Measurements from ENCODE around the gene CHD9.
A peak's percentile ranks its signal among the peaks of the same experiment; 100 is the strongest.

The CHD9 gene

GRCh38 chr16:53091466-53092211, 36.8 kb downstream of the CHD9 start:
- no peaks in the 10 kb centered on the region for H3K27me3 ChIP-seq (ENCODE audit: control insufficient read depth, insufficient read depth, low read length)
- peak overlapping the region; percentile 36 for H3K4me3 ChIP-seq (ENCODE audit: low read depth, low read length)
- no peaks in the 10 kb centered on the region for H3K36me3 ChIP-seq (ENCODE audit: control insufficient read depth, insufficient read depth, low read length)
- no peaks in the 10 kb centered on the region for H3K9me3 ChIP-seq (ENCODE audit: control insufficient read depth, insufficient read depth, low read length)
- H3K4me1 ChIP-seq (ENCODE audit: control insufficient read depth, insufficient read depth, low read length) = peaks cover 42% of the 10 kb centered on the region
- H3K9ac ChIP-seq (ENCODE audit: low read depth, low read length) = peak overlapping the region; percentile 39

- no peaks in the 10 kb centered on the region for H3K36me3 ChIP-seq (ENCODE audit: control insufficient read depth, insufficient read depth, low read length)
- no peaks in the 10 kb centered on the region for H3K27me3 ChIP-seq (ENCODE audit: control insufficient read depth, insufficient read depth, low read length)
- peak overlapping the region; percentile 16 for H3K4me3 ChIP-seq (ENCODE audit: low read depth, low read length)
- H3K9ac ChIP-seq (ENCODE audit: low read depth, low read length) = no peak overlapping the region
- no peaks in the 10 kb centered on the region for H3K9me3 ChIP-seq (ENCODE audit: control insufficient read depth, insufficient read depth, low read length)
- peaks cover 36% of the 10 kb centered on the region for H3K4me1 ChIP-seq (ENCODE audit: control insufficient read depth, insufficient read depth, low read length)
Observed at GRCh38 chr16:53092284-53092683, 37.5 kb downstream of the CHD9 start.

DNA sequence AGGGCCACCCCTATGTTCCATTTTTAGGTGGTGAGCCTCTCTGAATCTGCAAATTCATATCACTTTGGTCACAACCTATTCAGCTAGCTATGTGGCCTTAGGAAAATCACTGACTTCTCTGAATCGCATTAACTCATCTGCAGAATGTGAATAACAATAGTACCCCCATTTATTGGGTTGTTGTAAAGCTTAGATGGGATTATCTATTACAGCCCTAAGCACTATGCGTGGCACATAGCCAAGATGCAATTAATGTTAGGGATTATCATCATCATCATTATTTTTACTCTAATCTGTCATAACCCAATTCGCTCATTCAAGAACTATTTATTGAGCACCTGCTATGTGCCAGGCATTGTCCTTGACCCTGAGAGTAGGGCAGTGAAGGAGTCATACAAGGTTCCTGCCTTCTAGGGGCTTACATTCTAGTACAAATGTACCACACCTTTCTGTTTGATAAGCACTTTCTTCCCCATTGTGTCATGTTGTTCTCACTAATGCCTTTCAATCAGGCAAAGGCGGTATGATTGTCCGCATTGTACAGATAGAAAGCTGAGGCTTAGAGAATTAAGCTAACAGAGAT, 38.5 kb downstream of the CHD9 start:
- no peak overlapping the region for H3K4me3 ChIP-seq (ENCODE audit: low read depth, low read length)
- H3K9ac ChIP-seq (ENCODE audit: low read depth, low read length) = no peak overlapping the region
- no peaks in the 10 kb centered on the region for H3K36me3 ChIP-seq (ENCODE audit: control insufficient read depth, insufficient read depth, low read length)
- H3K4me1 ChIP-seq (ENCODE audit: control insufficient read depth, insufficient read depth, low read length) = peaks cover 36% of the 10 kb centered on the region
- H3K9me3 ChIP-seq (ENCODE audit: control insufficient read depth, insufficient read depth, low read length) = no peaks in the 10 kb centered on the region
- no peaks in the 10 kb centered on the region for H3K27me3 ChIP-seq (ENCODE audit: control insufficient read depth, insufficient read depth, low read length)

- no peak overlapping the region for H3K4me3 ChIP-seq (ENCODE audit: low read depth, low read length)
- H3K27me3 ChIP-seq (ENCODE audit: control insufficient read depth, insufficient read depth, low read length) = no peaks in the 10 kb centered on the region
- no peaks in the 10 kb centered on the region for H3K36me3 ChIP-seq (ENCODE audit: control insufficient read depth, insufficient read depth, low read length)
- no peaks in the 10 kb centered on the region for H3K9me3 ChIP-seq (ENCODE audit: control insufficient read depth, insufficient read depth, low read length)
- peaks cover 43% of the 10 kb centered on the region for H3K4me1 ChIP-seq (ENCODE audit: control insufficient read depth, insufficient read depth, low read length)
- no peak overlapping the region for H3K9ac ChIP-seq (ENCODE audit: low read depth, low read length)
Observed at GRCh38 chr16:53094013-53094630, 39.3 kb downstream of the CHD9 start.

GRCh38 chr16:53097190-53097589, 42.4 kb downstream of the CHD9 start:
- Histone ChIP-seq H3K4me3 (ENCODE audit: low read depth, low read length) (no peak overlapping the region), H3K9ac (ENCODE audit: low read depth, low read length) (no peak overlapping the region), H3K9me3 (ENCODE audit: control insufficient read depth, insufficient read depth, low read length) (no peaks in the 10 kb centered on the region), H3K36me3 (ENCODE audit: control insufficient read depth, insufficient read depth, low read length) (no peaks in the 10 kb centered on the region), H3K27me3 (ENCODE audit: control insufficient read depth, insufficient read depth, low read length) (no peaks in the 10 kb centered on the region), H3K4me1 (ENCODE audit: control insufficient read depth, insufficient read depth, low read length) (peaks cover 21% of the 10 kb centered on the region)

DNA sequence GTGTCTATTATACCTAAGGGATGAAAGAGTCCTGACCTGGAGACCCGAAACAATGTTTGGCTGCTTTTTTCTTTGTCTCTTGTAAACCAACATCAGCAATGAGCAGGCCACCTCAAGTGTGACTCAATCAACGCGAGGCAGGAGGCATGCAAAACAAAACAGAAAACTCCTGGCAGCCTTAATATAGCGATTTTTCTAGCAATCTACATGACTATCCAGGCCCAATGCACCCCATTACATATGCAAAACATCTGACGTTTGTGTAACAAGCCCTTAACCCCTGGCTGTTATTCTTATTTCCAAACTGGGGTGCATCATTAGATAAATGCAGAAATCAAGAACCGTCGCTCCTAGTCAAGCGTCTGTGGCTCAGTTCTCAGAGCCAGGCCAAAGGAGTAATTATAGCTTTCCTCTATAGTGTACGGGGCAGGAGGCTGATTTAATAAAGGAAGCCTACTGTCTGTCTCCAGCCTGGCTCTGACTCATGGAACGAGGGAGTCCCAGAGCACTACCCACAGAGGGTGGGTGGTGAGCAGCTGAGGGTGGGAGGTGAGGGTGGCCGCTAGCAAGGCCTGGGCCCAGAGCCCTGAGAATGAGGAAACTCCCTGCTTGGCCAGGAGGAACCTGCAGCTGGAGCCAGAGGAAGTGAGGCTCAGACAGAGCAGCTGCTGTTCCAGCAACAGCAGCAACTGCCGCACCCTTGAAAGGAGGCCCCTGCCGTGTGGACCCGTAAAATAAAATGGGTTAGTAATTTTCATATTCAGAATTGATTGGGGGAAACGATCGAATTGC, 43.9 kb downstream of the CHD9 start:
- H3K9ac ChIP-seq (ENCODE audit: low read depth, low read length) = peak overlapping the region; percentile 70
- no peaks in the 10 kb centered on the region for H3K27me3 ChIP-seq (ENCODE audit: control insufficient read depth, insufficient read depth, low read length)
- H3K9me3 ChIP-seq (ENCODE audit: control insufficient read depth, insufficient read depth, low read length) = no peaks in the 10 kb centered on the region
- peak overlapping the region; percentile 40 for H3K4me3 ChIP-seq (ENCODE audit: low read depth, low read length)
- H3K4me1 ChIP-seq (ENCODE audit: control insufficient read depth, insufficient read depth, low read length) = peaks cover 19% of the 10 kb centered on the region
- H3K36me3 ChIP-seq (ENCODE audit: control insufficient read depth, insufficient read depth, low read length) = no peaks in the 10 kb centered on the region

DNA sequence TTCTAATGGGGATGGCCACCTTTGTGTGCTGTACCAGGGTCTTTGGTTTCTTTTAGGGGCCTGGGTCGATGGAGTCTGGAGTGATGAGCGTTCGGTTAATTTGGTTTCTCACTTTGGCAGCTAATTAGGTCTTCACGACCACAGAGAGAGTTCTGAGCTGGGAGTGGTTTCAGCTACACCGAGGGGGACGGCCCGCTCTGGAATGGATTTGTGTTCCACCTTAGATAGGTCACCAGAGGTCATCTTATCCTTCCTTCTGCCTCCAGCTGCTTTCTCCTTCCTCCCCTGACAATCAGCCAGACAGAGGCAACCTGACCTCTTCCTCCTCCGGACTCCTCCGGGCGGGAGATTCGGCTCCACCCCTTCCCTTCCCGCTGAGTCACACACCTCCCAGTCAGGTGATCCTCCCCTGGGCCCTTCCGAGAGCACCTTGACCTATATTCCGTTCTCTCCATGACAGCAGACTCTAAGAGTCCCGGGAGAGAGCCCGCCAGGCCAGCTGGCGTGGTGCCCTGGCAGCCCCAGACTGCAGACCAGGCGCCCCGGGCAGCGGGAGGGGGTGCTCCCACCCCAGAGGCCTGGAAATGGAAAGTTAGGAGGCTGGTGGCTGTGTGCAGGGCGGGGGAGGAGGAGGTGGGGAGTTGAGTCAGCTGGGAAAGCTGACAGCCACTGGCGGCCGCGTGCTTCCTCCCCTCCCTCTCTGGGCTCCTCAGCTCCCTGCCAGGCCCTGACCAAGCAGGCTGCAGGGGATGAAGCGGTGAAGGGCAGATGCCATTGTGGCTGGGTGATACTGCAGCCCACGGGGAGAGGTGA, 44.7 kb downstream of the CHD9 start:
- peak overlapping the region; percentile 70 for H3K9ac ChIP-seq (ENCODE audit: low read depth, low read length)
- H3K9me3 ChIP-seq (ENCODE audit: control insufficient read depth, insufficient read depth, low read length) = no peaks in the 10 kb centered on the region
- no peaks in the 10 kb centered on the region for H3K27me3 ChIP-seq (ENCODE audit: control insufficient read depth, insufficient read depth, low read length)
- peaks cover 17% of the 10 kb centered on the region for H3K4me1 ChIP-seq (ENCODE audit: control insufficient read depth, insufficient read depth, low read length)
- H3K4me3 ChIP-seq (ENCODE audit: low read depth, low read length) = peak overlapping the region; percentile 40
- no peaks in the 10 kb centered on the region for H3K36me3 ChIP-seq (ENCODE audit: control insufficient read depth, insufficient read depth, low read length)

GRCh38 chr16:53100131-53100748, 45.4 kb downstream of the CHD9 start:
- peaks cover 17% of the 10 kb centered on the region for H3K4me1 ChIP-seq (ENCODE audit: control insufficient read depth, insufficient read depth, low read length)
- H3K27me3 ChIP-seq (ENCODE audit: control insufficient read depth, insufficient read depth, low read length) = no peaks in the 10 kb centered on the region
- peak overlapping the region; percentile 24 for H3K9ac ChIP-seq (ENCODE audit: low read depth, low read length)
- no peaks in the 10 kb centered on the region for H3K36me3 ChIP-seq (ENCODE audit: control insufficient read depth, insufficient read depth, low read length)
- no peaks in the 10 kb centered on the region for H3K9me3 ChIP-seq (ENCODE audit: control insufficient read depth, insufficient read depth, low read length)
- peak overlapping the region; percentile 39 for H3K4me3 ChIP-seq (ENCODE audit: low read depth, low read length)

- H3K4me1 ChIP-seq (ENCODE audit: control insufficient read depth, insufficient read depth, low read length) = peaks cover 17% of the 10 kb centered on the region
- H3K9me3 ChIP-seq (ENCODE audit: control insufficient read depth, insufficient read depth, low read length) = no peaks in the 10 kb centered on the region
- no peaks in the 10 kb centered on the region for H3K27me3 ChIP-seq (ENCODE audit: control insufficient read depth, insufficient read depth, low read length)
- no peak overlapping the region for H3K9ac ChIP-seq (ENCODE audit: low read depth, low read length)
- no peak overlapping the region for H3K4me3 ChIP-seq (ENCODE audit: low read depth, low read length)
- H3K36me3 ChIP-seq (ENCODE audit: control insufficient read depth, insufficient read depth, low read length) = no peaks in the 10 kb centered on the region
Observed at GRCh38 chr16:53100889-53101288, 46.1 kb downstream of the CHD9 start.

- Histone ChIP-seq H3K36me3 (ENCODE audit: control insufficient read depth, insufficient read depth, low read length) (no peaks in the 10 kb centered on the region), H3K27me3 (ENCODE audit: control insufficient read depth, insufficient read depth, low read length) (no peaks in the 10 kb centered on the region), H3K4me3 (ENCODE audit: low read depth, low read length) (no peak overlapping the region), H3K9ac (ENCODE audit: low read depth, low read length) (no peak overlapping the region), H3K4me1 (ENCODE audit: control insufficient read depth, insufficient read depth, low read length) (peaks cover 13% of the 10 kb centered on the region), H3K9me3 (ENCODE audit: control insufficient read depth, insufficient read depth, low read length) (no peaks in the 10 kb centered on the region)
Observed at GRCh38 chr16:53103811-53104210, 49.0 kb downstream of the CHD9 start.

DNA sequence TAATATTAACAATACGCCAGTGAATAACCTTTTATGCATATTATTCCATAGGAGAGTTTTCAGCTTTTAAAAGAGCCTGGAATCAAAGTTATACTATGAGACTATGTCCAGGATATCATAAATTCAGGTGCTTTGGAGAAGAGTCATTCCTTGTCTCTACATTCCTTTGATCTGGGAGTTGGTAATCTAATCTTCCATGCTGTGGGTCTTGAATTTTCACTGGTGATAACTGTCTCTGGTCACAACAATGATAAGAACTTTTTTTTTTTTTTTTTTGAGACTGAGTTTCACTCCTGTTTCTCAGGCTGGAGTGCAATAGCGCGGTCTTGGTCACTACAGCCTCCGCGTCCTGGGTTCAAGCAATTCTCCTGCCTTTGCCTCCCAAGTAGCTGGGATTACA, 50.8 kb downstream of the CHD9 start:
- Histone ChIP-seq H3K4me1 (ENCODE audit: control insufficient read depth, insufficient read depth, low read length) (peaks cover 5% of the 10 kb centered on the region), H3K36me3 (ENCODE audit: control insufficient read depth, insufficient read depth, low read length) (no peaks in the 10 kb centered on the region), H3K9me3 (ENCODE audit: control insufficient read depth, insufficient read depth, low read length) (no peaks in the 10 kb centered on the region), H3K4me3 (ENCODE audit: low read depth, low read length) (no peak overlapping the region), H3K27me3 (ENCODE audit: control insufficient read depth, insufficient read depth, low read length) (no peaks in the 10 kb centered on the region), H3K9ac (ENCODE audit: low read depth, low read length) (no peak overlapping the region)

Data from iPS-15b (cell line).